Activated CD4-positive, alpha-beta T cell treated with anti-CD3 and anti-CD28 coated beads, Interleukin-2, amount 50 U/mL, for 4 hours (primary cell): ENCODE measurements around the gene C4BPA.

Source experiments
- DNase-seq, 2 experiments: peaks; one replicate each; pipeline ENCODE4 v3.0.0-alpha.2; 2020

Gene C4BPA

DNA sequence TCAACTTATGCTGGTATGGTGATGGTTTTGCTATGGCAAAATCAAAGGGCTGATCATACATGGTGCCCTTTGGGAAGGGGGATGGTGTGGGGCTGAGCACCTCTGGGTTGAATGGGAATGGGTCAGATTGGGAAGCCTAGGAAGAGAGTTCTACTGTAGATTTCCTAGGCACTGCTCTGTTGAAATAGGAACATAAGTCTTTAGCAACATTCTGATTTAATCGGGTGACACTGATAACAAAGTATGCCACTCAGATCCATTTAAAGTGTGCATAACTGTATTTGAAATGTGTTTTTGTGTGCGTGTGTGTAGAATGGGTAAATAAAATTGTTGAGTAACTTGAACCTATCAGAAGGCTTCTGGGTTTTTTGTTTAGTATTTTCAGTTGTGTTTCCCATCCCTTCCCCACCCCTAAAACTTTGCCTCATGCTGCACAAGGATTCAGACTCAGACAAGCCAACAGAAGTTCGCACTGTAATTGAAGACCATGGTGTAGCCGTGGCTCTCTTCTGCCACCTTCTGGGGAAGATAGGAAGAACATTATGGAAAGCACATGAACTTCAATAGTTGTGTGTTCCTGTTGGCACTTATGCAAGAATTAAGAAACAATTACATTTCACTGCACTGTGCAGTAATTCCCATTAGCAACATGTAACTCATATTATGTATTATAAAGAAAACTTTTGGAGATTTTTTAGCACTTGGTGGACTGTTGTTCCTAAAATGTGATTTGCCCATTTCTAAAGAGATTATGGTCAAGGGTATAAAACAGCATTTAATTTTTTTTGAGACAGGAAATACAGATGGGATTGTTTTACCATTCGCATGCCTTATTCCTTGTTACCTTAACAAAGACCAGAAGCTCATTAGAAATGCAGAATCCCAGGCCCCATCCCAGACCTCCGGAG lies 26.3 kb upstream of the C4BPA start:
- DNase-seq = peak; percentile 54 to 56

DNA sequence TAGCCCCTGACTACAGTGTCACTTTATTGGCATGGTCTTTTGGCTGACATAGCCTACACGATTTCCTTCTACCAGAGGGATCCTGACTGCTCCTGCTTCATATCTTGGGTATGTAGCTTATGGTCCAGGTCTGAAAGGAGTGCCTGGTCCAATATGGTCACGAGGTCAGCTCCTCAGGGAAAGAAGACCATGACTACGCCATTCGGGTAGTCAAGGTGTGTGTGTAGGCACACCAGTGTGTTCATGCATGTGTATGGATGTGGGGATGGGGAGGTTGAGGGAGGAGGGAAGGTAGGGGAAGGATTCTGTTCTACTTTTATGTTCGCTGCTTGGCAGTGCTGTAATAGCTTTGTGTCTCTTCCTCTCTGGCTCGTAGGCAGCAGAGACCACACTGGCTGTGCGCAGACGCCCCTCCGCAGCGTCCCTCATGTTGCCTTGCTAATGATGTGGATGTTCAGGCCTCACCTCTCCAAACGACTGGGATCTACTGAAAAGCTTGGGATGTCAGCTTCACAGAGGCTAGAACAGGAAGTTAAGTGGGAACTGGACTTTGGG lies 25.4 kb upstream of the C4BPA start:
- no peak for DNase-seq

DNA sequence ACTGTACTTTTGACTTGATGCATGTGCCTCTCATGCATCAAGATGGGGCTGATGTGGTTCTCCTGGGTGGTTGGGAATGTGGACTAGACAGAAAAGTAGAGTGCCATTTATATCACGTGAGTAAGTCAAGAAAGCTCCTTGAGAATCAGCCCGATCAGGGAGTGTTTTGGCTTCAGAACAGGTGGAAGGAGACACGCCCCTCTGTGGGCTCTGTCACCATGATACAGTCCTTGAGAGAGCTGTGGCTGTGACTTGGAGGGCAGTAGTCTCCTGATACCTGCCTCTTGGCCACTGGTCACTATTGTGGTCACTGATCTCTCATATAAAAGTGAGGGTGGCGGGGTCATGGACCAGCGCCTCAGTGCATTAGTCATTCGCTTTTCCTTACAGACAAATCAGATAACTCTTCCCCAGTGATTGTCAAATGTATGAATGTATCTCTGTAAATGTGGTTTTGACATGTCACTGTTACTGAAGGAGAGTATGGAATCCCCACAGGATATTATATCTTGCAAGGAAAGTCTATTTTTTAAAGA lies 24.3 kb upstream of the C4BPA start:
- no peak for DNase-seq

DNA sequence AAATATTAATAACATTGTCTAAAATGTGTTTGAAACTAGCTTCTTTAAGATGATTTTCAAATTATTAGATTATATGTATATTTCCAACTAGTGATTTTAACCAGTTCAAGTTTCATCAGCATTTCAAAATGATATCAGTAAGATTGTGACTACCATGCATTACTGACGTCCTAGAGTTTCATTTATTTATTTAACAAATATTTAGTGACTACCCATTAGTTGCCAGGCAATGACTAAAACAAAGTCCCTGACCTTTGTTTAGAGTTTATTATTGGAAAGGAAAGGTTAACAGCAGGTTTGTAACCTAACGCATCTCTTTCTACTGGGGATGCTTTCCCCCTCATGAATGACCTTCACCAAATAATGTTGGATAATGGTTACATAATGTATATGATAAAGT lies 22.9 kb upstream of the C4BPA start:
- no peak for DNase-seq

DNA sequence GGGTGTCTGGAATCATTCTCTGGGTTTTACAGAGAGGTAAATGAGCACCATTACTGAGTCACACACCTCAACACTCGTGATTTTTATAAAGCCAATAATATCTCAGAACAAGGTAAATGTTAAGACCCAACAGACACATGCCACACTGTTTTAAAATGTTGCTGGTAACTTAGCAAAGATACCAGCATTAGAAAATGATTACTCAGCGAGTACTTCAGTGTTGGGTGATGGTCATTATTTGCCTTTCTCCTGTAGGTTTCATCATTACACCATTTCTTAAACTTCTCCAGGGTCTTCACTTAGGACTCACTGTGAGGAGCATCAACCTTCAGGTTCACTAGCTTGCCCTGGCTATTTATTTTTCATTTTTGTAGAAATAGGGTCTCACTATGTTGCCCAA lies 22.2 kb upstream of the C4BPA start:
- DNase-seq = no peak

- no peak for DNase-seq
These were observed 19.8 kb upstream of the C4BPA start for GRCh38 chr1:207084232-207084631.

- peak; percentile 35 to 45 for DNase-seq
These were observed 19.3 kb upstream of the C4BPA start for GRCh38 chr1:207084701-207085180.

DNA sequence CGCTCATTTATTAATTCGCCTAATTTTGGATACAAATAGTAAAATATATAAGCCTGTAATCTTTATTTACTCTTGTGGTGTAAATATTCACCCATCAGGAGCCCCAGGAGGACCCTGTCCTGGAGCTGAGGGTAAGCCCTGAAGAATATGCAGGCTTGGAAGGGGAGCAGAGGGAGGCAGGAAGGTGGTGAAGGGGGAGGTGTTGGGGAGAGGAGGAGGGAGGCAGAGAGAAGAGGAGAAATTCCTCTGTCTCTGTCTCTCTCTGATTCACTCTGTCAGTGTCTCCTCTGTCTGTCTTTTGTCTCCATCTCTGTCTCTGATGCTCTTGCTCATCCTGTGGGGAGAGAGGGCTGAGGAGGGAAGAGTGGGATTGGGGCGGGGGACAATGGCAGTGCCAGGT lies 18.1 kb upstream of the C4BPA start:
- DNase-seq = no peak

GRCh38 chr1:207088161-207088560 lies 15.9 kb upstream of the C4BPA start:
- DNase-seq = no peak

GRCh38 chr1:207088701-207089626 lies 15.1 kb upstream of the C4BPA start, which contains the start of gene C4BPB:
TSS of gene C4BPB (plus strand) at chr1:207088860. CDS start at chr1:207089532, 672 bp downstream.
- DNase-seq = no peak

DNA sequence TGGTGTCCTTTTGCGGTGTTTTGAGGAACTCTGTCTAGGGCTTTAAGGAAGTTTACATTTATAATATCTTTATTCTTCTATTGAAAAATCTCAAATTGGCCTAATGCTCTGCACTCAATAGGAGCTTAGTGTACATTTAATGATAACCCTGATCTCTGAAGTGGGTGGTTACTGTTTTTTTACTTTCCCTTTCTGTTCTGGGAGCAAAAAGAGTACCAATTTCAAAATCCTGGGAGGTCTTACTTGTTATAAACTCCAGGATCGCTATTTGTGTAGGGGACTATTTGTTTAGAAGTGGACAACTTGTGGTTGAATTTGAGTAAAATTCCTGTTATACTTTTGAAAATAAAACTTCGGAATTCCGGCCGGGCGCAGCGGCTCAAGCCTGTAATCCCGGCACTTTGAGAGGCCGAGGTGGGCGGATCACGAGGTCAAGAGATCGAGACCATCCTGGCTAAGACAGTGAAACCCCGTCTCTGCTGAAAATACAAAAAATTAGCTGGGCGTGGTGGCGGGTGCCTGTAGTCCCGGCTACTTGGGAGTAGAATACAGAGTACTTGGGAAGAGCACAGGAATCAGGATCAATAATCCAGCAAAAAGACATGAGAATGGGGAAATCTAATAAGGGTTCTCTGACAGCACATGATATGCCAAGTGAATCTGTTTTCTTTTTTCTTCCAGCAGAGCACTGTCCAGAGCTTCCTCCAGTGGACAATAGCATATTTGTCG lies 14.2 kb upstream of the C4BPA start:
- DNase-seq = no peak

GRCh38 chr1:207091200-207091908 lies 12.7 kb upstream of the C4BPA start:
- no peak for DNase-seq

DNA sequence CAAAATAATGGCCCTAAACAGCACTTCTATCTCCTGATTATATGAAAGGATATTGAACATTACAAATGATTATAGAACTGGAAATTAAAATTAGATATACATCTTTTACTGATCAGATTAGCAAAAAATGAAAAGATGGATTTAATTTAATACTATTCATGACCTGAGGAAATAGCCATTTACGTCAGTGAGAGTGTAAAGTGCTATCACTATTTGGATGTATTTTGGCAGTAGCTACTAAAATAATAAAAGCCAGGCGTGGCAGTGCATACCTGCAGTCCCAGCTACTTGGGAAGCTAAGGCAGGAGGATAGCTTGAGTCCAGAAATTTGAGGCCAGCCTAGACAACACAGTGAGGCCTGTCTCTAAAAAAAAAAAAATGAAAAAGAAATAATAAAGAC lies 10.1 kb upstream of the C4BPA start:
- no peak for DNase-seq

DNA sequence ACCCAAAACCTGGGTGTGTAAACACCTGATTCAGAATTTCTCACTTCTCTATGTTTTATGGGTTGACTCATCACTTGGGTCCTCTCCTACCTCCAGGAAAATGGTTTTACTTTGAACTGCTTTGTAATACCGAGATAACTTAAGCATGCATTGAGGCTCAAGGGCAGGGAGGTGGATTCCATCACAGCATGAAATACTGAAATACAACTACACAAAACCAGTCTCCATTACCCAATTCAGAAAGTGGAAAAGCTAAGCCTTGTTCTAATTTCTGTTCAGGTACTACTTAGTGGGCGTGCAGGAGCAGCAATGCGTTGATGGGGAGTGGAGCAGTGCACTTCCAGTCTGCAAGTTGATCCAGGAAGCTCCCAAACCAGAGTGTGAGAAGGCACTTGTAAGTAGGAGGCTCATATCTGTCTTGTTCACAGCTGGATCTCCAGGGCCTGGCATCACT lies 6.1 kb upstream of the C4BPA start:
- DNase-seq = no peak

DNA sequence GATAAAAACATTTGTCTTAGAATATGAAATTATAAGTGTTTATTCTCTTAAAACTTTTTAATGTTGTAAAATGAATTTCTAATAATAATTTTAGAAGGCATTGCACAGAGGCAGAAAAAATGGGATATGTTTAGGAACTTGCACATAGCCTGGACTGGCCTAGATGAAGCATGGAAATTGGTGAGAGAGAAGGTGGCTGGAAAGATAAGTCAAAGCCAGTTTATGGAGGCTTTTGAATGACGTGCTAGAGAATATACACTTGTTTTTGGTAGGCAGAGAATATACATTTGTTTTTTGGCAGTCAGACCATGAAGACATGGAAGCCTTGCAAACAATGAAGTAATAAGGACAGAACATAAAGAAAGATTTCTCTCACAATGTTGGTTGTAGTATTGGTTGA lies 2.3 kb upstream of the C4BPA start:
- no peak for DNase-seq

GRCh38 chr1:207102146-207102545 lies 1.9 kb upstream of the C4BPA start:
- no peak for DNase-seq

DNA sequence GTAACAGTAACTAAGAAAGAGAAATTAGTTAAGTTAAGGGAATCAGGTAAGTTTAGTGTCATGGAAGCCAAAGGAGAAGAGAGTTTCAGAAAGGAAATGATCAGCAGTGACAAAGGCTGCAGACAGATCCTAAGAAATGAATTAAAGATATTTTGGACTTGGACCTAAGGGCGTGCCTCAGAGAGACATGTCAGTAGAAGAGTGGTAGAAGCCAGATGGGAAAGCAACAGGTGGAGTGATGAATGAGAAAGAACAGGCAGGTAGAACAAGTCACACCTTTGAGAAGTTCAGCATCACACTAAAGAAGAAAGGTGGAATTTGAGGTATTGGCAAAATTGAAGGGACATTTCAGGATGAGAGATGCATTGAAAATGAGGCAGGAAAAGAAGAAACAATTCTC lies 1.4 kb upstream of the C4BPA start:
- DNase-seq = no peak

- DNase-seq = no peak
These were observed 5.0 kb downstream of the C4BPA start for GRCh38 chr1:207109004-207109403.

DNA sequence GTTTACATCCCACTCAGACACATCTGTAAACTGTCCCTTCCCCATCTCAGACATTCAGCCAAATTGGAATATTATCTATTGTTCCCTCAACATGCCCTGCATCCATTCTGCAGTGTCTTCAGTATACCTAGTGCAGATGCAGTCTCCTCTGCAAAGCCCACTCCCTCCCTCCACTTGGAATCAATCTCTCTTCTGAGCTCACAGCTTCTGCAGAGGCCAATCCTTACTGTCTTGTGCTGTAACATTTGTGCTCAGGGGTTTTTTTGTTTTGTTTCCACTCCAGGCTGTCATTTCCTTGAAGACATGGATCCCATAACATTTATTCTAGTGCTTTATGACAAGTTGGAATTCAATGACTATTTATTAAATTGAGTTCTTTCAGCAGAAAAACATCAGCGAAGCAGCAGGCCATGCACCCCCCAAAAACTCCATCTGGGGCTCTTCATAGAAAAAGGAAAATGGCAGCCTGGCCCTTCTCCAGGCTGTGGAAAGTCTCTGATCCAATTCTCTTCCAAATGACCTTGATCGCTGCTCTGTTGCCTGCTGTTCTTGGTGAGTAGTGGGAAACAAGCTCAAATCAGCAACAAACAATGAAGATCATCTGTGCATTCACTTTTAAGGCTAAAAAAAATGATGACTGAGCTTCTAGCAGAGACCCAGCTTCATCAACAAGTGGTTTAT lies 8.7 kb downstream of the C4BPA start:
- DNase-seq = no peak

GRCh38 chr1:207115269-207115668 lies 11.2 kb downstream of the C4BPA start:
- DNase-seq = no peak

GRCh38 chr1:207124389-207124788 lies 20.4 kb downstream of the C4BPA start:
- no peak for DNase-seq
